ENCODE data around the gene BCL11A.

Gene BCL11A

DNA sequence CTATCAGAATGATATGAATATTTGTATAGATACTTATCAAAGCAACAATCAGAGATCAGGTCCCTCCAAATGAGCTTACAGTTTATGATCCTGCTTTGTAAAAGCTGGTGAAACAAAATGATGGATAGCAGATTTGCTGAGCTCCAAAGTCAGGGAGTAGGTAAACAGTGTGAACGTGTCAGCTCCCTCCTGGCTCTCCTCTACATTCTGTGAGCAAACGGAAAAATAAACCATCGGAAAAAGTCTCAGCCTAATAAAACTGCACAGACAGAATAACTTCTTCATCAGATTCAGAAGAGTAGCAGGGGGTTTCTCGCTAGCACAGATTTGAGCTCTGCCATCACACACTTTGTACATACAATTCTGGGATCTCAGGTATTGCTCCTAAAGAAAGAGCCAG is 51.3 kb downstream of the BCL11A start:
- no peak for DNase-seq

- DNase-seq: no peak
Observed at GRCh38 chr2:60500861-60501260, 52.6 kb downstream of the BCL11A start.

GRCh38 chr2:60499651-60500265 is 53.7 kb downstream of the BCL11A start:
- no peak for DNase-seq

DNA sequence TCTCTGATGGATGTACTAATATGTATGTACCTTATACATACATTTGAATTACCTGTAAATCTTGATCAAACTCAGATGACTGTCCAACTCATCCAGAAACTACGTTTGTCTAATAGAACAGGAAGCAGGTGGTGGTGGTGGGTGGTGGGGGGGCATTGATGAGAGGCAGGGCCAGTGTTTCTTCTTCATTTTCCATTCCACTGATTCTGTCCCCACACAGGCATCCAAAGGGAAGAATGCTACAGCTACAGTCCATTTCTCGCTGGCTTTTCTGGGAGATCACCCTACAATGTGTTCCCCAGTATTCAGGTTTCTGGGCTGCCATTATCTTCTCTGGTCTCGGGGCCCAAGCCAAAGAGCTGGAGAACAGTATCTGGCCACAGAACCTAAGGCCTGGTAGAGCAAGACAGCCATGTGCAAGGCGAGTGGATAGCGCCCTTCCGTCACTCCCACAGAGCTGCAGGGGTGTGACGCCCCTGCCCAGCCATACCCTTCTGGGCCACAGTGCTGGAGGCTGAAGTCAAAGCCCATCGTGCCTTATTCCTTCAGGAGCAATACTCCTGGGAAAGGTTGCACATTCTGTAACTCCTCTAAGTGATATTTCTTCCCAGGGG is 54.5 kb downstream of the BCL11A start:
- DNase-seq: no peak

- DNase-seq: no peak
Observed at GRCh38 chr2:60498127-60498815, 55.2 kb downstream of the BCL11A start.

DNA sequence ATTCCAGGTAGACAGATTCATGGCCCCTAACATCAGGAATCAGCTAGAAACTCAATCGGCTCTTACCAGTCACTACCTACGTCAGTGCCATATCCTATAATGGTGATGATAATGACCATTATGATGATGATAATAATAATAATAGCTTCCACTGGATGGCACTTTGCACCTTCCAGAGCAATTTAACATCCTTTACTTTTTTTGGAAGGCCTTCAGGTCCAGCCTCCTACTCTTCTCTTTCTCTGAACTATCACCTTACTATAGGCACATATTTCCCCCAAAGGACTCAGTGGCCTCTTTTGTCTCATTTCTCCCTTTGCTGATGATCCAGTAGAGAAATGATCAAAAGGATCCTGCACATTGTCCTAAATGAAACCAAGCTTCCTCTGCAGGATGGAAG is 56.0 kb downstream of the BCL11A start:
- no peak for DNase-seq

GRCh38 chr2:60496956-60497355 is 56.5 kb downstream of the BCL11A start:
- DNase-seq: no peak

DNA sequence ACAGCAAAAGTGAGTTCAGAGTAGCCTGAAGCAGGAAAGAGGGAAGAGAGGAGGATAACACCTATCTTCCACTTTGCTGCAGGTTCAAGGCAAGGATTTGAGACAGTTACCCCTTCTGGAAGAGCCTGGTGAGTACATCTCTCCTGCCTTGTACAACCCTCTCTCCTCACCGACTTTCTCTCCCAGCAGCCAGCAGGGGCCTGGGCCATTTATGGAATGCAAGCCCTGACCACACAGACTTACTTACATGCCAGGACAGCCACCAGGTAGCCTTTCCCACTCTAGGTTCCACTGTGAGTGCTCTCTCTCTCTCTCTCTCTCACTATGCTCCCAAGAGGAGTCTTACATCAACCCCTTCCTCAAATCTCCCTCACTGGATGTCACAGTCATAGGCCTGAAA is 57.0 kb downstream of the BCL11A start:
- DNase-seq: no peak

DNA sequence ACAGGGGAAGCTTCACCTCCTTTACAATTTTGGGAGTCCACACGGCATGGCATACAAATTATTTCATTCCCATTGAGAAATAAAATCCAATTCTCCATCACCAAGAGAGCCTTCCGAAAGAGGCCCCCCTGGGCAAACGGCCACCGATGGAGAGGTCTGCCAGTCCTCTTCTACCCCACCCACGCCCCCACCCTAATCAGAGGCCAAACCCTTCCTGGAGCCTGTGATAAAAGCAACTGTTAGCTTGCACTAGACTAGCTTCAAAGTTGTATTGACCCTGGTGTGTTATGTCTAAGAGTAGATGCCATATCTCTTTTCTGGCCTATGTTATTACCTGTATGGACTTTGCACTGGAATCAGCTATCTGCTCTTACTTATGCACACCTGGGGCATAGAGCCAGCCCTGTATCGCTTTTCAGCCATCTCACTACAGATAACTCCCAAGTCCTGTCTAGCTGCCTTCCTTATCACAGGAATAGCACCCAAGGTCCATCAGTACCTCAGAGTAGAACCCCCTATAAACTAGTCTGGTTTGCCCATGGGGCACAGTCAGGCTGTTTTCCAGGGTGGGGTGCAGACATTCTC is 58.3 kb downstream of the BCL11A start:
- DNase-seq: no peak

- no peak for DNase-seq
Observed at GRCh38 chr2:60493804-60494387, 59.6 kb downstream of the BCL11A start.

DNA sequence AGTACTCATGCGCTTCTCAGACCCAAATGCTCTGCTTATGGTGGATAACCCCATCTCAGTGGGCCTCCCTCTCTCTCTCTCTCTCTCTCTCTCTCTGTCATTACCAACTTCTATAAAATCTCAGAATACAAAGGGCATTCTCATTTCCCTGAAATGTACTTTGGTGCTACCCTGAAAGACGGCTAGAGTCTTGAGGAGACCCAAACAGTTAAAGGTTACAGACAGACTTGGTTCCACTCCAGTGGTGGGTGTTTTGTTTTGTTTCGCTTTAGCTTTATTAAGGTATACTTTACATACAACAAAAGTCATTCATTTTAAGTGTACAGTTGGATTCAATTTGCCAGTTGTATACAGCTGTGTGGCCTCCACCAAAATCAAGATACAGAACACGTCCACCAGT is 60.9 kb downstream of the BCL11A start:
- DNase-seq: no peak

- no peak for DNase-seq
Observed at GRCh38 chr2:60490848-60491247, 62.6 kb downstream of the BCL11A start.

GRCh38 chr2:60490441-60490840 is 63.0 kb downstream of the BCL11A start:
- no peak for DNase-seq

- no peak for DNase-seq
Observed at GRCh38 chr2:60489289-60489688, 64.2 kb downstream of the BCL11A start.

- no peak for DNase-seq
Observed at GRCh38 chr2:60488291-60488690, 65.2 kb downstream of the BCL11A start.

DNA sequence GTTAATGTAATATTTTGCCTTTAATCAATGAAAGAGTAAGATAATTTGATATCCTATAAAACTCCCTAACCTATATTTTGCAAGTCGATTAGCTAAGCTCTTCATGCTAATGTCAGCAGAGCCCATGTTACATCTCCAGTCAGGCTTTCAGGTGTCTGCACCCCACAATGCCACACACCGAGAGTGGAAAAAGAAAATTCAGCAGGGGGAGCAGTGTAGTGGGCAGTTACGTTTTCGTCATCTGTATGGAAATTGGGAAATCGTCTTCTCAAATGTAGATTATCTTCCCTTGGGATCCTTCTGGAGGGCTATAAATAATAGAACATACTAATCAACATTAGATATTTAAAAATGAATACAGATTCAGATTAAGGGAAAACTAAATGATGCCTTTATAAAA is 66.3 kb downstream of the BCL11A start:
- DNase-seq: no peak

GRCh38 chr2:60486551-60486950 is 66.9 kb downstream of the BCL11A start:
- DNase-seq: no peak

DNA sequence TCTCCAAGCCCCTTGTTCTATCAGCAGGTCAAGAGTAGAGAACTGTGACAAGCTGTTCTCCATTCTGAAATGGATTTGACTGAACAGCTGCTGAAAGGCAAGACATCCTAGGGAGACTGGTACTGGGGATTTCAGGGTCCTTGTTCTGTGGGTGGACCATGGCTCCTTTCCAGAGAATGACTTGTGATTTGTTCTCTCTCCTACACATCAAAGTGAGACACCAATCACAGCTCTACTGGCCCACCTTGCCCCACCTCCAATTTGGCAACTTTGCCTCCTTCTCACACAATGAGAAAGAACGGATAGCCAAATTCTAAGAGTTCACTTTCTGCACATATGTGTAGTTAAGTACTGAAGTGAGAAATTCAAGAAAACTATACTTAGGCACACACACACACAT is 67.4 kb downstream of the BCL11A start:
- no peak for DNase-seq

GRCh38 chr2:60485550-60485949 is 67.9 kb downstream of the BCL11A start:
- no peak for DNase-seq

DNA sequence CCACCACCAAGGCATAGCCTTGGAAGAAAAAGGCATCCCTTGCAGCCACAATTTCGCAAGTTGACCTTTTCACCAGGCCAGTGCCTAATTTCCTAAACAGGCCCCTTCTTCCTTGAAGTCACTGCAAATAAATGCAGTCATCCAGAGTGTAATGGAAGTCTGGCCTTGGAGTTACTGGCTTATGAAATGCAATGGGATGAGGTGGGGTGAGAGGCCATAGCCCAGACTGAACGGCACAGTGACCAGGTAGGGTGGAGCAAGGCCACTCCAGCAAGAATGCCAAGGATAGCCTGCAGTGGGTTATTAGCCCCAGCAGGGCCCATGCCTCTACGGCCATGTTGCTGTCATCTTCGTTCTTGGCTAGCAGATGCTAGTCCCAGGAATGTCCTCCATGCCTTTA is 68.4 kb downstream of the BCL11A start:
- no peak for DNase-seq

- no peak for DNase-seq
Observed at GRCh38 chr2:60484133-60484645, 69.3 kb downstream of the BCL11A start.

DNA sequence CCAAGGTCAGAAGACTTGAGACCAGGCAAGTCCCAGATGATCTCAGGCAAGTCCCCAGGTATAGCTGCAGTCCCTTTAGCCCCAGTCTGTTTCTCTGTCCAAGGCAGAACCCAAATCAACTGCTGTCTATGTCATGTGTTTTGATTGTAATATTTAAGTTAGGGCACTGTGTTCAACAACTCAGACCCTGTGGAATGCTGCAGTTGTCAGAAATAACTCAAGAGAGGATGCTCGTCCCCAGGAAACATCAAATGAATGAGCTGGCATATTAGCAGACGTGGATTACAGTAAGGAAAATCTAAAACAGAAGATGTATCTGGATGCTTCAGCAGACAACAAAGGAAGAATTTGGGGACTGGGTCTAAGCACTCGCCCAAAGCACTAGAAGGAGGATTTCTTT is 70.1 kb downstream of the BCL11A start:
- no peak for DNase-seq

GRCh38 chr2:60482222-60482621 is 71.2 kb downstream of the BCL11A start:
- DNase-seq: no peak

DNA sequence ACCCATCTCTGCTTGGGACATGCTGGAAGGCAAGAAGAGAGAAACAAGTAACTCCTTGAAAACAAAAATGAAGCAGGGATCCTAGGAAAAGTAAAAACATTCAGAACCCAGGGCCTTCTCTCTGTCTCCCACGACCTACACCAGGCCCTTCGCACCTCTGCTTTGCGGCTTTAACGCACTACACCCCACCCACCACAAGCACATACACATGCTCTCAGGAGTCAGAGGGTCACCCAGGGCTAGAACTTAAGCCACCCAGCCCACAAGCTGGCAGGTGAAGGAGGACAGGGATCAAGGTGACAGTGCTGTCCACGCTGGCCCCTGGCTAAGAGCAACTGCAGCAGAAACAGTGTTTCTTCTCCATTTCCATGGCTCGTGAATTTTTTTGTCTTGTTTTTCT is 72.2 kb downstream of the BCL11A start:
- DNase-seq: no peak

All from activated T-cell treated with anti-CD3 and anti-CD28 coated beads, Interleukin-2, amount 50 U/mL, for 48 hours (primary cell).